Posterior cingulate gyrus (tissue), 11 donors: ENCODE results near the gene ADAMTS20.

Source experiments
- DNase-seq, 10 donors: peaks; one replicate each; pipeline versions ENCODE4 v3.0.0 to v3.0.0-alpha.2; 2020 to 2021; ENCODE audit warnings: mixed read lengths in 3 of 10
- intact Hi-C: fragments of 100-400 bp; cut with DNase I; formaldehyde crosslinking; loops from one replicate; pipeline ENCODE4 v1.15.1; 2023

The ADAMTS20 gene

DNA sequence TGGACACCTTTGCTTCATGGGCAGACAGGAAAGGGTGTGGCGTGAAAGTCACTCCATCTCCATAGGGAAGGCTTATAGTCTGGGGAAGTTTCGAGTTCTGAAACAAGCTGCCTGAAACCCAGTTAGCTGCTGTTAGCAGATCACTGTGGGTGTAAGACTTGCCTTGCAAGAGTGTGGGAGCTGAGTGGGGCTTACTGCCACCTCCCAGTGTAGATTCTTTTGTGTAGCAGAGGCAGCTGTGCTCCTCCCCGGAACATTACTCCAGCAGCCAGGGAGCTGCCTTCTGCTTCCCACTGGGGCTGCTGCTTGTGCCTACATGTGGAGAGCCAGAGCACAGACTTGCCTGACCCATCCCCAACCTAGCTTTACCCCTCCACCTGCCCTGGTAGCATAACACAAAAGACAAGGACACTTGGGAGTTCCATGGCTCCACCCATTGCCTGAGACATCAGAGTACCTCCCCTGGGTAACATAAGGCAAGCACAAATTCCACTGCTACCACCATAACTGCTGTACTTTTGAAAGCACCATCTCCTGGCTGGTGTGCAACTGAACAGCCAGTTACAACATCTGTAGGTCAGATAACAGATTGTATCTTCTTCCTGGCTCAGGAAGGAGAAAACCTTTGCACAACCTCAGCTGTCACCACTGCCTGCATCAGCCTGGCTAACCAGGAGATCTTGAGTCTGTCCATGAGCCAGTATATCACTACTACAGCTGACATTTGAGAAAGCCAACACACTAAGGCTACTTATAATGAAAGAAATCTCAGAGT is 69.5 kb downstream of the ADAMTS20 start:
- intact Hi-C loops = no loop called here
- DNase-seq = peak in 1 of 10 donors; percentile 48

- intact Hi-C loops = no loop called here
- DNase-seq = no peak
Measured at GRCh38 chr12:43480591-43480990, 71.4 kb downstream of the ADAMTS20 start.

DNA sequence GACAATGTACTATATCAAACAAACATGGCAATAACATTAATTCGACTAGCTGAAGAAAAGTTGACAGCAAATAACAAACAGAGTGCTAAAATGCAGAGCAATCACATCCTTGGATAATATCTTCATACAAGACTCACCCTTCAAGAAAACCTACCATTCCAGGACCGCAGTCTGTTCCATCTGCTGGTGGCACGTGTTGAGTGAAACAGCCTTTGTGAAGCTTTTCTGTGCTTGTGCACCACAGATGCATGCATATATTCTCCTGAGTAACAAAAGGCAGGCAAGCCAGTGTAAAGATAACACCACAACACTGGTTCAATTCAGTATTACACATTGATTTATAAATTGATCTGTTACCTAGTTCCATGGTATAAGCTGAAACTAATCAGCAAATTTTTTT is 89.3 kb downstream of the ADAMTS20 start:
- intact Hi-C loops = no loop called here
- no peak for DNase-seq

DNA sequence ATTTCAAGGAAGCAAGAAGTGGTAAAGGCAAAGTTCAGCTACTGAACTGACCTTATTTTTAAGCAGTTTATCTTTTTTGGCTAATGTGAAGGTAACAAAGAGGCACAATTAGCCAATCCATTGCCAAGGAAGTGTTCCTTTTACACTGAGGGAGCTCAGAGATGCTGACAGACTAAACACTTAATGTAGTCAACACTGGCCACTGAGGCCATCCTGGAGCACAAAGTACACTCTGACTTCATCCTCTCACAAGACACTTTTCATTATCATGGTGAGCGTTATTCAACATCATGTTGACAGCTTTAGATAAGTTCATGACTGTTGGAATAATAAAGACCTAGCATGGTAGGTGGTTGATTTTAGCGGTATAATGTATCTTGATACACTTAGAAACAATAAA is 89.9 kb downstream of the ADAMTS20 start:
- intact Hi-C loops = no loop called here
- no peak for DNase-seq

- no peak for DNase-seq
- intact Hi-C loops = no loop called here
Measured at GRCh38 chr12:43459285-43459684, 92.7 kb downstream of the ADAMTS20 start.

DNA sequence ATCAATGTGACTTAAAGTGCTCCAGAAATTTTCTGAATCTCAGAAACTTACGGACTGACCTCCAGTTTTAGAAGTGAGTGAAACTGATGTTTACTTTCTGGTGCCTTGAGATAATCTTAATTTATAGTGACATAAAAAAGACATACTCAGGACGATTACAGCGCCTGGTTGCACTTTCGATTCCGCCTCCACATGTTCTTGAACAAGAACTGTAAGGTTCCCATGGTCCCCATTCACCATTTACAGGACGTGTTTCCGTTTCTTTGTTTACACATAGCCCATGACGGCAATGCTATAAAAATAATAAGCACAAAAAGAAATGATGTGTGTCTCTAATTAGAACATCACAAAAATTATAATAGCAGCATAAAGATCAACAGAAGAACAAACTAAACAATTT is 98.2 kb downstream of the ADAMTS20 start:
- intact Hi-C loops = no loop called here
- DNase-seq = no peak

- intact Hi-C loops = loop anchor here (2.0 kb wide), 2 partner anchors 282 to 438 kb away; no protein-coding TSS in a partner anchor
- peak in 6 of 10 donors; percentile 14 to 68 (median 40) for DNase-seq
Measured at GRCh38 chr12:43444940-43445564, 107.0 kb downstream of the ADAMTS20 start.

DNA sequence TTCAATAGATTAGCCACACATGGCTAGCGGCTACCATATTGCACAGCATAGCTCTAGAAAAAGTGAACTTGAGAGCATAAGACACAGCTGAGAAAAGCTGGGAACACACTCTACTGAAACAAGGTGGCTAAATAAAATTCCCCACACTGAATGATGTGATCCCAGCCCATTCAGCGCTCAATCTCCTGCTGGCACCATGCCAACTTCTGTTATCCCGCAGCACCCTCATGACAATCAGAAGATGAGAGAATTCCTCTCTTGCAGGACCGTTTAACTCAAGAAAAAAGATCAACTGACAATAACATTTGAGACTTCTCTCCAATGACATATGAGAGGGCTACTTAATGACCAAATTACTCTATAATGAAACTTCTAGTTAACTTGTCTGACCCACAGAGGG is 115.4 kb downstream of the ADAMTS20 start:
- intact Hi-C loops = no loop called here
- DNase-seq = no peak

DNA sequence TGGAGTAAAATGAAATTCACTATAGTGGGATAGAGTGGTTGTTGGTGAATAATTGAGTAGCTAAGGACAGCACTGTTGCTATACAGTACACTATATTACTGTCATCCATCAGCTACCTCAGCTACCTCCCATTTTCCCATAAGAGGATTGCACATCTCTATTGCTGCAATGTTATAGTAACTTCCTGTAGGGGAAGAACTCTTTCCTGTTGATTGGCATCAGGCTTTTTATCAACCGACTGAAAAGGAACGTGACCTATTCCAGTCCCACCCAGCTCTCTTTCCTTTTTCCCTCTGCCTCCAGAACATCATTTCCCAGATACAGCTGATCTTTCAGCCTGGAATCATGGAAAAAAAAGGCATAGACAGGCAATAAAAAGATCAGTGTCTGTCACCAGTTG is 117.4 kb downstream of the ADAMTS20 start:
- DNase-seq = no peak
- intact Hi-C loops = no loop called here

GRCh38 chr12:43428088-43428600 is 123.9 kb downstream of the ADAMTS20 start:
- intact Hi-C loops = no loop called here
- no peak for DNase-seq

DNA sequence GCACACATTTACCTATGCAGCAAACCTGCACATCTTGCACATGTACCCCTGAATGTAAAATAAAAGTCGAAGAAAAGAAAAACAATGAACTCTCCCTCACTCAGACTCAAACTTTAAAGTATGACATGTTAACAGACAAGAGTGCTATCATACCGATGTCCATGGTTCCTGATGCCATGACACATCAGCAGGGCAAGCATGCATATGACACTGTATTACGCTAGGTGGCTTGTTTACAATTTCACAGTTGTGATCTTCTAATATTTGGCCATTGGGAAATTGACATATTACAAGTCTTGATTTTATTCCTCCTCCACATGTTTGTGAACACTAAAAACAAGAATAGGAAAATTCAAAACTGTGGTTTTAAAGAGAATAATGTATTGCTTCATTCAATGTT is 126.6 kb downstream of the ADAMTS20 start:
- DNase-seq = no peak
- intact Hi-C loops = no loop called here

DNA sequence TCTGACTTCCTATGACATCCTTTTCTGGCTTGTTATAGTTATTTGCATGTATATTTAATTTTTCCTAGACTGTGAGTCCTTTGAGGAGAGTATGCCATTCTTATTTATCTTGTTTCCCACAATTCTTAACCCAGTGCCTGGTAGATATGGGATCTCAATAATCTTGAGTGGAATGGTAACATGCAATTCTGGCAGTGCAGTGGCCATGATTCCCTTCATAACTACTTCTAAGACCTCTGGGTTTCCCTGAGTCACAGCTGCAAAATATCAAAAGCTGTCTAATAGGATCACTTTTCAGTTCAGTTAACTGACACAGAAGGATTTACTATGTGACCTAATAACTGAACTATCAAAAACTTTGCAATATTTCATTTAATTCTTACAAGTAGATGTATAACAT is 135.0 kb downstream of the ADAMTS20 start:
- intact Hi-C loops = no loop called here

DNA sequence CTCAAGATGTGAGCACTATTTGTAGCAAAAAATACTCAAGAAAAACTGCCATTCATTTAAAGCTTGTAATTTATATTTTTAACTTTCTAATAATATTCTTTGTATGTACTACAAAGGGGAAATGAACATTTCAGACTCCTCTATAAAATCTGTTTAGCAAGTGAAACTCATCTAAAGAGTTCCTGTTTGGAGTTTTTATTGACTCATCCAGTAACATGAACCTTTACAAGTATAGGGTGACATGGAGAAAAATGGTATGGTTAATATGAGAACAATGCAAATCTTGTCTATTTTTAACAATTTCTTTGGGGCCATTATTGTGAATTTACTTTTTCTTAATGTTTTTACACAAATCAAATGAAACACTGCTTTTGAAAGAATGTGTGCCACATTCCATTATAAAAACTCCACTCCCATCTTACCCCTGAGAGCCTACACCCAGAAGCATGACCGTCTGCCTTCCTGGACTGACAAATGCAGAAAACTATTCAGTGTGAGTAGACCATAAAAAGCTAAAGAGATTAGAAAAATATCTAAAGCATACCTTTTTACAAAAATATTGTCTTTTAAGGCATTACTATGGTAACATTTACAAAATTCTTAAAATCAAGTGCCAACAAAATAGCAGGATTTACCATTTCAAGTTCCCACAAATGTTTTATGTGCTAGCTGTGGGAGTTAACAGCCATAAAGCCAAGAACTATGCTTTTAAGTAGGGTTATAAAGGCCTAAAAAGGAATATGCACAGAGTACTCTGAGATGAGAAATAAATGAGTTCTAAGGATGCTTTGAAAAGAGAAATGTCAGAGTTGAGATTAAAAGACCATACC is 144.0 kb downstream of the ADAMTS20 start:
- no peak for DNase-seq
- intact Hi-C loops = no loop called here

More for the DNA sequence above, 135.0 kb downstream of the ADAMTS20 start:
- DNase-seq = no peak

DNA sequence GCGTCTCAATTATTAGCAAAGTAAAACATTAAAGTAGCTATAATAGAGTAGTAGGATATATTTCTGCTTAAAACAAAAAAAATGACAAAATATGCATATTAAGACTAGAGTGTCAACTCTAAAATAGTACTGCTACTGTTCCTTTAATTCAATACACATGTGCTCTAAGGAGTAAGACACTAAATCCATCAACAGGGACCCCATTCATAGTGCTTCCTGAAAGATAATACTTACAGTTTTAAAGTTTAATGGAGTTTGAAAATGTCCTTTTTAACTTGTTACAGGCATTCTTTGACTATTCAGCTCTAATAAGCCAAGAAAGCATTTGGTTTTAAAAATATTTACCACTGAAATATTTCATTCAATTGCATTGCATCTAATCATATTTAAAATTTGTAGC is 145.2 kb downstream of the ADAMTS20 start:
- DNase-seq = no peak
- intact Hi-C loops = no loop called here

- DNase-seq = no peak
Measured at GRCh38 chr12:43402436-43402835, 149.6 kb downstream of the ADAMTS20 start.

DNA sequence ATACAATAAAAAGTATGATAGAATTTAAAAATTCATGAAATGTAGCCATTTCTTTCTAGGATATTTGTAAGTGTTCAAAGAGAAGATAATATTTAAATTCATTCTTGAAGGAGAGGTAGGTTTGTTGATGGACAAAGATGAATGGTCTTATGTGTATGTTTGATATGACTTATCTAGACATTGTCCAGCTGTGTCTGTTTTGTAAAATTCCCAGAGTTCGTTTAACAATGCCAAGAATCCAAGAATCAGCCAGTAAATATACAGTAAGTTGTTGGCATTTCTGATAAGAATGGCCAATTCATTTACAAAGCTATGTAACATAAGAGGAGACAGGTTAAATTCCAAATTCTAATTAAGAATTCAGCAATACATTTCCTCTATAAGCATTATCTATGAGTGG is 150.9 kb downstream of the ADAMTS20 start:
- DNase-seq = no peak
- intact Hi-C loops = no loop called here

More at GRCh38 chr12:43402436-43402835, 149.6 kb downstream of the ADAMTS20 start:
- intact Hi-C loops = no loop called here

- intact Hi-C loops = no loop called here
- peak in 1 of 10 donors; percentile 57 for DNase-seq
Measured at GRCh38 chr12:43396671-43397070, 155.3 kb downstream of the ADAMTS20 start.

DNA sequence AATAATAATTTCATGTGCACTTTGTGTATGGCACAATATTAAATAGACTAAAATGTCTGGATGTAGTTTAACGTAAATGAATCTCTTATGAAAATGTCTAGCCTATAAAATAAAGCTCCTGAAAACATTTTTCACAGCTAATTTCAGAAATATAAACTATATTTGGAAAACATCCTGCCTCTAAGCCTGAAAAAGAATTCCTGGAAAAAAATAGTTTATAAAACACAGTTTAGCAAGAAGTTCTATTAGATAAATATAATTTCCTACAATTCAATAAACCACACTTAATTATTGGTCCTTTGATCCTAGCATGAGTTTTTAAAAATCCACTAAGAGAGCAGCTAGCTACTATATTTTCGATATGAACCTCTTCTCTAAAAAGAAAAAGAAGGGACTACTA is 159.9 kb downstream of the ADAMTS20 start:
- DNase-seq = no peak

GRCh38 chr12:43381879-43382278 is 170.1 kb downstream of the ADAMTS20 start:
- intact Hi-C loops = no loop called here
- no peak for DNase-seq

More for the DNA sequence above, 159.9 kb downstream of the ADAMTS20 start:
- intact Hi-C loops = no loop called here

DNA sequence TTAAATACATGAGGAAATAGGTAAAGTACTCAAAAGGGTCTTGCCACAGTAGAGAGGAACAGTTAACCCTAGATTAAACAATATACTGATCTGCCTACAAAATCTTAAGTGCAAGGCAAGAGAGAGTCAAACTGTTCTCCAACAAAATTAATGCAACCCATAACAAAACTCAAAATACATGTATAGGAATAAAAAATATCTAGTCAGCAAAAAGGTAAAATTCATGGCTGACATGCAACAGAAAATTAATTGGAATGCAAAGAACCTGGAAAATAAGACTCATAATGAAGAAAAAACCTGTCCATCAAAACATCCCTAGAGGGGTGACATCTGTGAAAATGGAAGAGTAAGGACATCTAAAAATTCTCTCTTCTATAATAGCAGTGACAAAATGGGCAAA is 173.6 kb downstream of the ADAMTS20 start:
- DNase-seq = no peak
- intact Hi-C loops = no loop called here

GRCh38 chr12:43370263-43370662 is 181.7 kb downstream of the ADAMTS20 start:
- intact Hi-C loops = no loop called here

More at GRCh38 chr12:43370263-43370662, 181.7 kb downstream of the ADAMTS20 start:
- no peak for DNase-seq
